HG03064 (cell line): ENCODE measurements around the gene TXNRD3.

ENCODE experiments used
- ATAC-seq: cut with Tn5 transposase; IDR thresholded peaks from one replicate; pipeline ENCODE4 v1.9.1; 2021; ENCODE audit warnings: low read depth; ENCODE audit not compliant: unreplicated experiment

TXNRD3 gene

DNA sequence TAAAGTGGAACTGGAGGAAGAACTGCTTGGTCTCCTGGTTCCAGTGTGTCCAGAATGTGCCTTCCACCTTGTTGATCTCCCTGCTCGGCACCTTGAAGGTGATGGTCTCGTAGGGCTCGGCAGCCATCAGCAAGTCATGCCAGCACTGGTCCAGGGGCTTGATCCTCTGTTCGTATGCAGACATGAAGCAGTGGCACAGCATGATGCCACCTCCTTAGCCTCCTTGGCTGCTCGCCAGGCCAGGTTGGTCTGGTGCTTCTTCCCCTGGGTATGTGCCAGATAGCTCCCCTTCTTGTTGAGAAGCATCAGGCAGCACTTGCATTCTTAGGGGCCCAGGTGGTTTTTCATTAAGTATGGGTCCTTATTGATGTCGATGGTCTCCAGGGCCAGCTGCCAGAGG is 17.8 kb upstream of the TXNRD3 start:
- no peak for ATAC-seq

GRCh38 chr3:126672340-126672739 is 17.4 kb upstream of the TXNRD3 start:
- ATAC-seq, result no peak

DNA sequence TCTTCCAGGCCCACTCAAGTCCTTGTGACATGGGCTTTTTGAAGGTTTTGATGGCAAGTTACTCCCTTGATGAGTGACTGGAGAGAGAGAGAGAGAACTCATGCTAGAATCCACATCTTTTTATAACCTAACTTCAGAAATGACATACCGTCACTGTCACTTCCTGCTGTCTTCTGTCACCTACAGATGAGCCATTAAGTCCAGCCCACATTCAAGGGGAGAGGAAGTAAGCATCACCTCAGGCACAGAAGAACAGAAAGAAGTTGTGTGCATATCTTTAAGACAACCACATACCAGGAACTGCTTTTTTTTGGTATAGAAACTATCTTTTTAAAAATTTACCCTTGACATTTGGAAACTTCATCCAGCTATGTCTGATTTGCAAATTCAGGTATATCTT is 16.6 kb upstream of the TXNRD3 start:
- ATAC-seq, result no peak

- no peak for ATAC-seq
Measured at GRCh38 chr3:126668450-126669401, 13.8 kb upstream of the TXNRD3 start.

DNA sequence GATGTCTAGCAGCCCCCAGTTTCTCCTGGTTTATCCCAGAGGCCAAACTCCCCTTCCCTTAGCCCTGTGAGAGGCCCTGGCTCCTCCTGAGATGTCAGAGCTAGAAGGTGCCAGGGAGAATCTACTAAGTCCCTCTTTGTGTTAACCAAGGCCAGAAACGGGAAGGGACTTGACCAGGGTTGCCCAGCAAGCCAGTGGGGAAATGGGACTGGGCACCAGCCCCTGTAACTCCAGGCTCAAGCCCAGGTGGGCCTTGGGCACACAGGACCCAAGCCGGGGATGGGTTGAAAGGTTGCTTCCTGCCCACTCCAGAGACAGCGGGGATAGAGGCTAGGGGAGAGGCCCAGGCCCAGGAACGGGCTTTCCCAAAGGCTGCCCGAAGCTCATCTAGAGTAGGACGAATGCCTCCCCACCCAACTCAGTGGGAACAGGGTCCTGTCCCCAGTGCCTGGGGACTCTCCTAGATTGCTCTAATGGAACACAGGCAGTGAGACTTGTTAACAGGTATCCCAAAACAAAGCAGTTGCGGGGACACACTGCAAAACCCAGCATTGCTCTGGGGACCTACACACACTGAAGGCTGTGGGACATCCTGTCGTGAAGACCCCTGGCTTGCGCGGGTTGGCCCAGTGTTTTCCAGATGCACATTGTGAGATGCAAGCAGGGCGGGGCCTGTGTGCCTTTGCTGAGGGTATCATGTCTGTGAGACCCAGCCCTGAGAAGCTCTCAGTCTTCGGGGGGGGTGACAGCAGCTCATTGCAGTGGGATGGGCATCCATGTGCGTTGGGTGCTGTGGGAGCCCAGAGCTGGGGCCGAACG is 12.9 kb upstream of the TXNRD3 start:
- no peak for ATAC-seq

GRCh38 chr3:126666658-126667528 is 12.0 kb upstream of the TXNRD3 start:
- no peak for ATAC-seq

DNA sequence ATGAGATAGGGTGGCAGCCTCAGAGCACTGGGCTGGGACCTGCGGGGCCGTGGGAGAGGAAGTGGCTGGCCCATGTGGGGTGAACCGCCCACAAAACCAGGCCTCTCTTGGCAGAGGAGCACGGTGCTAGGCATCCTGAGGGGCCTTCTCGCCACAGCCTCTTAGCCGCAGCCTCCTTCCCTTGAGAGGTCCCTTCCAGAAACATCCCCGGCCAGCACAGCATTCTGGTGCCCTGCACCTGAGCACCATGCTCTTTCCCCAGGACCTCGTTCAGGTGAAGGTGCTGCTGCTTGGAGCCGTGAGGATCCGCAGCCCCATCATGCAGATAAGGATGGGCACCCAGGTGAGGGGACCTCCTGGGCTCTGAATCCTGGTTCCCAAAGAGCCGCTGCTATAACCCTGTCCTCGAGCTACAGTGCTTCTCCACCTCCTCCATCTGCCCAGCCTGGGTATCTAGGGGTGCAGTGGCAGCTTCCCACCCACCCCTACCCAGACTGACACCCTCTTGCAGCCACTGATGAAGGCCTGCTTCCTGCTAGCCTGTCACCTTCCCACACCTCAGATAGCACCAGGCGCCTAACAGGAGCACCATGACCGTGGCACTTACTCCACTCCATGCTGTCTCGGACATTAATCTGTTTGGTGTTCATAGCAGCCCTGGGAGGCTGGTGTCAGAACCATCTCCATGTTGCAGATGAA is 11.2 kb upstream of the TXNRD3 start:
- no peak for ATAC-seq

DNA sequence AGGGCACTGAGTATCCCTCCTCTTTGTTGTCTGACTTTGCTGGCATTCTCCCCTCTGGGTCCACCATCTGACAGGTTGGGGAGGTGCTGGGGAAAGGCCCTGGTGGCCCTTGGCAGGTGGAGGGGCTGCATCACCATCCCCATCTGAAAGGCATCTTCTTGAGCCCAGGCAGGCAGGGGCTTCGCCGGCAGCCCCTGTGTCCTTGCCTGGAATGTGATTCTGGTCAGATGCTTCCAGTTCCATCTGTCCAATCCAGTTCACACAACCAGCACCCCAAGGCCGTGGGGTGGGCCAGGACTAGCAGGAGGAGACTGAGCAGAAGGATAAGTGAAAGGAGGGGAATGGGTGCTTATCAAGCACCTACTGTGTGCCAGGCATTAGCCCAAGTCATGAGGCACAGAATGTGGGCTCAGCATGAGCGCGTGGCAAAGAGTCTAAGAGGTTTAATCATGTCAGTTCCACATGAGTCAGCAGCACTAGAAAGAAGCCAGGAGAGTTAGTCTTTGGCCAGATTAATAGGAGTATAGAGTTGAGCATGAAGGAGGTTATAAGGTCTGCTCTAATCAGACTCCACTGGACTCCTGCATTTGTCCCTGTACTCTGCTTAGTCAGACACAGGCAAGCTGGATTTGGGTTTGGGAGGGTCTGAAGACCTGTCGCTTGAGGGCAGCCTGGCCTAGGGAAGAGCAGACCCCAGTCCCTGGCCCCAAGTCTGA is 10.5 kb upstream of the TXNRD3 start:
- no peak for ATAC-seq

DNA sequence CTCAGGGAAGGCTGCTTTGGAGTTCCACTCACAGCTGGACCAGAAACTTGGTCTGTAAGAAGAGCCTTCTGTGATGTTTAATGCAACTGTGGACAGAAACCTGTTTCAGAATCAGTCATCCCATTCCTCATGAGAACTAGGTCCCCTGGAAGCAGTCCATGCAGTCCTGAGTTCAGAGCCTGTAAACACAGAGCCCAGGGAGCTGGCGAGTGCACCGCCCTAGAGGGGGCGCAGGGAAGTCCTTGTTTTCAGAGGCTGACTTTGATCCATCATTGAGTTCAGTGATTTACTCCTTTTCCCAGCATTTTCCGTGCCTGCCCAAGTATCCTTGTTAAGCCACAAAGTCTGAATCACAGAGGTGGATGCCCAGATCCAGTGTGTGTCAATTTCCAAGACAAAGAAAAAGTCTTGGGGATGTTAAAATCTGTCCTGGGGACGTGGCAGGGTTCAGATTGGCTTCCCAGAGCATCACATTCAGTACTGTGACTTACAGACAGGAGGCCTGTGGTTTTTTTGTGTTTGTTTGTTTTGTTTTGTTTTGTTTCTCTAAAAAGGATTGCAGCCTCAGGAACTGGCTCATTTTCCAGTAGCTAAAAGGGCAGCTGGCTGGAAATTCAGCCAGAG is 9.8 kb upstream of the TXNRD3 start:
- no peak for ATAC-seq

- no peak for ATAC-seq
Measured at GRCh38 chr3:126663750-126664149, 8.8 kb upstream of the TXNRD3 start.

GRCh38 chr3:126663257-126663656 is 8.3 kb upstream of the TXNRD3 start:
- no peak for ATAC-seq

GRCh38 chr3:126661532-126662364 is 6.8 kb upstream of the TXNRD3 start:
- ATAC-seq, result no peak

DNA sequence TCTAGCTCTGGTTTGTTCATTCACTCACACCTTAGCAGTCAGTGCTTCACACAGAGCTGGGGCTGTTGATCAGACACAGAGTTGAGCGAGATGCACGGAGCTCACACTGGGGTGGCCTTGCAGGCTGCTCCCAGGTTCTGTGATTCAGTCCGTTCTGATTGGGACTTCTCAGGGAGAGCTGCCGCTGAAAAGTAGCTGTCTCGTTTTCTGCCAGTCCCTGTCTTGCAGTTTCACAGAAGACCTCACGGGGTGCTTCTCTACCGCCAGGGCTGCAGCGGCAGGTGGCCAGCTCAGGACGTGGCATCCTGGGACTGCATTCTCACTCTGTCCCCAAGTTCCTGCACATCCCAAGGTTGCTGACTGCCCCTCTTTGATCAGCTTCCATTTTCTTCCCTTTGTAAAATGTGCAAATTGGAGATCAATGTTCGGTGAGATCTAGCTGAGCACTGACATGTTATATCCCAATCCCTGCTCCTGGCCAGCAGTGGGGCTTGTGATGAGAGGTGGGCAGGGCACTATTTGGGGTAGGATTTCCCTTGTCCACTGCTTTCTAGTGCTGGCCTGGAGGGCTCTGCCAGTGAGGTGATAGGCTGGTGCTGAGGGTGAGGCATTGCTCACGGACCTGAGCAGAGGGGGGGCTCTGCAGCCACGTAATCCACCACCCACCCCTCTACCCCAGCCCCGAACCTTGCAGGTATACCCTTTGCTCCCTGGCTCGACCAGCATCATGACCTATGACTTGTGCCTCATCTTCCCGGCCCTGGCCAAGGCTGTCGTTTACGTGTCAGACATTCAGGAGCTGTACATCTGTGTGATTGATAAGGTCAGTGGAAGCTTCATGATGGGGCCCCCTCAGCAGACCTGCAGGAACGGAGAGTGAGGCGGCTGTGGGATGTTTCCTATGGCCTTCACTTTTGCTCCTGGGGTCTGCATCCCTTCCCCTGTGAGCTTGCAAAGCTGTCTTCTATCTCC is 5.3 kb upstream of the TXNRD3 start:
- ATAC-seq, result no peak

DNA sequence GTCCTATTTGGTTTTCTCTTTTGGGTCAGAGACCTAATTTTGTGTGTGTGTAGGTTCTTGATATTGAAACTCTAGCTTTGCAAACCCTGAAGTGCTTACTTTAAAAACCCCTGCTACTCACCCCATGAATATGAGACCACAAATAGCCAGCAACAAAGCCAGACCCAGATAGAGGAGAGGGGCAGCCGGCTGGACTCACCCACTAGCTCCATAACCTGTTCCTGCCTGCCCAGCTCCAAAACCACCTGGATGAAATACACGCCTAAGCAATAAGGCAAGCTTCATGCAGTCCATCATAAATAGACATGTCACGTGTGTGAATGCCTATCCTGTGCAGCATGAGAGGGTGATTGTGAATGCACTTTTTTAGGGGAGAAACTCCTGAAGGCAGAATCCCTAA is 3.7 kb upstream of the TXNRD3 start:
- no peak for ATAC-seq

GRCh38 chr3:126657901-126658300 is 3.0 kb upstream of the TXNRD3 start:
- no peak for ATAC-seq

GRCh38 chr3:126656371-126657134 is 1.6 kb upstream of the TXNRD3 start:
- ATAC-seq, result no peak
